HL-60 (cell line): ENCODE data around the gene PRDM12.

Experiments used
- DNase-seq, 2 experiments: peaks; one replicate each; pipeline ENCODE4 v3.0.0-alpha.2; 2010 to 2020; ENCODE audit warnings: low read depth in 1 of 2, low spot score in 1 of 2
- H3K27ac ChIP-seq: fragments of 250-450 bp; sonication (Bioruptor Pico); replicated peaks from 2 replicates; pipeline ENCODE4 v1.5.1; 2020; ENCODE audit warnings: mild to moderate bottlenecking, moderate library complexity
- H3K27me3 ChIP-seq: fragments of 250-450 bp; sonication (Bioruptor Pico); 2 replicates; pipeline ENCODE4 v1.5.1; 2021; ENCODE audit warnings: mild to moderate bottlenecking, moderate library complexity; ENCODE audit not compliant: insufficient read depth, poor library complexity, severe bottlenecking
- H3K4me3 ChIP-seq: replicated peaks from 2 replicates; pipeline ENCODE4 v1.5.1; 2011; ENCODE audit warnings: mild to moderate bottlenecking, control low read depth, low read length; ENCODE audit not compliant: insufficient read depth
- CTCF ChIP-seq: IDR thresholded peaks from one replicate; pipeline ENCODE4 v1.5.1; 2011; ENCODE audit warnings: low read length, control low read depth, inconsistent platforms; ENCODE audit not compliant: insufficient read depth
- GABPA ChIP-seq: IDR thresholded peaks from 2 replicates; pipeline ENCODE4 v1.6.1; 2012; ENCODE audit warnings: low read depth
- POLR2AphosphoS5 ChIP-seq: IDR thresholded peaks from 2 replicates; pipeline ENCODE4 v1.6.1; 2012; ENCODE audit warnings: low read depth
- REST ChIP-seq: IDR thresholded peaks from 2 replicates; pipeline ENCODE4 v1.6.1; 2012; ENCODE audit warnings: low read depth; ENCODE audit not compliant: insufficient replicate concordance
- SPI1 ChIP-seq: IDR thresholded peaks from 2 replicates; pipeline ENCODE4 v1.6.1; 2012; ENCODE audit warnings: low read depth, mild to moderate bottlenecking, borderline replicate concordance

Gene PRDM12

GRCh38 chr9:130668659-130669058, 4.3 kb downstream of the PRDM12 start:
- Histone ChIP-seq H3K27me3 (peaks cover 42% of the 10 kb centered on the region), H3K4me3 (no peak overlapping the region), H3K27ac (no peak overlapping the region)
- TF ChIP-seq REST (no peak), GABPA (no peak), POLR2AphosphoS5 (no peak), CTCF (no peak), SPI1 (no peak)
- DNase-seq: no peak

- H3K27me3 ChIP-seq: peaks cover 28% of the 10 kb centered on the region
- DNase-seq: no peak
- no peak for TF ChIP-seq GABPA
- no peak for TF ChIP-seq CTCF
- TF ChIP-seq POLR2AphosphoS5: no peak
- no peak overlapping the region for H3K4me3 ChIP-seq
- H3K27ac ChIP-seq: no peak overlapping the region
Measured at GRCh38 chr9:130669965-130670364, 5.6 kb downstream of the PRDM12 start.

- DNase-seq: no peak
- TF ChIP-seq POLR2AphosphoS5: no peak
- Histone ChIP-seq H3K27ac (no peak overlapping the region), H3K4me3 (no peak overlapping the region), H3K27me3 (peaks cover 23% of the 10 kb centered on the region)
Measured at GRCh38 chr9:130670644-130671043, 6.2 kb downstream of the PRDM12 start.

GRCh38 chr9:130672466-130672865, 8.1 kb downstream of the PRDM12 start:
- H3K27me3 ChIP-seq: peaks cover 5% of the 10 kb centered on the region
- H3K4me3 ChIP-seq: no peak overlapping the region
- H3K27ac ChIP-seq: no peak overlapping the region
- DNase-seq: no peak
- TF ChIP-seq POLR2AphosphoS5: no peak
- TF ChIP-seq CTCF: no peak
- no peak for TF ChIP-seq GABPA
- TF ChIP-seq REST: no peak
- no peak for TF ChIP-seq SPI1
